Endometrium (tissue), 2 donors: Measurements from ENCODE around the gene CADM1.

Experiments
- FAIRE-seq: peaks from 2 replicates; lab custom pipeline; 2012; peaks lifted over from hg19 to GRCh38; lab: Jason Lieb, UNC
- donor health status: control.
- donor health status: control.

The CADM1 gene

GRCh38 chr11:115504276-115505158 is at the start of gene CADM1:
Gene CADM1, minus strand, starts transcription at chr11:115504415.
- FAIRE-seq = no peak

- no peak for FAIRE-seq
Observed at GRCh38 chr11:115552773-115553438, 48.7 kb upstream of the CADM1 start.

DNA sequence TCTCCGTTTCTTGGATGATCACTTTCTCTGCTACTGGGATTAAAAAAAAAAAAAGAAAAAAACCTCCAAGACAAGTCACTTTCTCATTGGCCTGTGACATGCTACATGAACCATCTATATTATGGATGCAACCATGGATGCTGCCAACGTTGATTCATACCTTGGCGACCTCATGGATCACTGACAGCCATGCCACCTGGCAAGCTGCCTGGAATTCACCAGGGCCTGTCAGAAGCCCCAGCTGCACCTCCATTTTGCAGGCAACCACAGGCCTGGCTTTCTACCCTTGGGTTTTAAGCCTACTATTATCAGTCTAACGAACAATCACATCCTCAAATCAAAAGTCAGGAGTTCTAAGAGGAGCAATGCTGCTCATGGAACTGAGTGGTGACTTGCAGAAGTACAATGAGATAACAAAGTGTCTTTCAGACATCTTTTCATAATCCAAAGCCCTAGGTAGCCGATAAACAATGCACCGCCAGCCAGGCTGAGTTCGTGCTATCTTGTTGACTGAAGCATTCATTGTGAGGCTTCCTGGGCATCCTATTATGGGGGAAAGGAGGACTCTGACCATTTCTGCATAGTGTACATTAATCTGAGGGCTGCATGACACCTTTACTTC is 48.0 kb upstream of the CADM1 start:
- no peak for FAIRE-seq

DNA sequence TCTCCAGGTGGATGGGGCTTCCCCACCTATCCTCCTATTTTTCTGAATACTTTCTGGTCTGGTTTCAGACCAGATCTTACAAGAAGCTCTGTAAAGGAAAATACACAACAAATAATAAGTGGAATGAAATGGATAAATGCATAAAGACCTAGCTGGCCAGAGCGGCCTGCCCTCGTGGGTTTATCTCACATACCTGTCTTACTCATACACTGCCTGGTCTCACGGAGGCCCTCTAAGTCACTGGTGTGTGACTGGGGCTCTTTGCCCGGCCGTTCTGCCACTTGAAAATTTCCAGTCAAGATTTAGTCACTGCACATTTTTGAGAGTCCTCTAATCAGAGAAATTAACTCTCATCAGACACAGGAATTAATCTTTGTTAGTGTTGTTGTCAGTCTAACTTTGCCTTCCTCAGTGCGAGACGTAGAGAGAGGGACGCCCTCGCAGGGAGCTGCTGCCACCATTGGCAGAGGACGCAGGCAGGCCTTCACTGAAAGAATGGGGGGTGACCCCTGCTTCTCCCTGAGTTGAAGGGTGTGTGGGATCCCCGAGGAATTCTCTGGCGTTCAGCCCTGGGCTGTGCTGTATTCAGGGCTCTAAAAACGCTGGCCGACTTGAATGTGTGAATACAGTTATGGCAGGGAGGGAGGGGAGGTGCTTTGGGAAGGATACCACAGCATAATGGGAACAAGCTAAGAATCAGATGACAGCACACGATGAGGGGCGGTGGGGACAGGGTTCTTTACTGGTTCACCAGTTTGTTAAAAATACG is 46.3 kb upstream of the CADM1 start:
- no peak for FAIRE-seq

DNA sequence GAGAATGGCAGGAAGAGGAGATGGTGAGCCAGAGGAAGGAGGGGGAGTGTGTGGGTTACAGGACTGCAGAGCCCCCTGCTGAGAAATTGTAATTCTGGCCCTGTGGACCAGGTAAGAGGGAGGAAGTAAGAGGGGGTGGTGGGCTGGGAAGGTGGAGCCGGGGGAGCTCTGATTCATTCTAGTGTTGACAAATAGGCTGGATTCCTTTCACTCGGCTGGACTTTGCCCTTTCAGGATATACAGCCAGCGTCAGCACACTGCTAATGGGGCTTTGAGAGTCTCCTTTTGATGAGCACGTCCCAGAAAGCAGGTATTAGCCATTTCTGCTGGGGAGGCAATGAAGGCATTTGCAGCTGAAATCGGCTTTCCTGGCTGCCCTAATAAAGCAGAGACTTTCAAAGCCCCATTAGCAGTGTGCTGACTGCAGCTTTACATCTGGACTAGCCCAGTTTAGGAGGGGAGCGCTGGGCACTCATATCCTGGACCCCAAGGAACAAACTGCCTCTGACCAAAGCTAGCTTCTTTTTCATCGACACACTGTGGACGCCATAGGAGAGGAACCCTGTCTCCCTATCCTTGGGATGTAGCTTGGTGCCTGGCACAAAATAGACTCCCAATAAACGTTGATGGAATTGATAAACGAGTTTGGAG is 44.8 kb upstream of the CADM1 start:
- FAIRE-seq = no peak

DNA sequence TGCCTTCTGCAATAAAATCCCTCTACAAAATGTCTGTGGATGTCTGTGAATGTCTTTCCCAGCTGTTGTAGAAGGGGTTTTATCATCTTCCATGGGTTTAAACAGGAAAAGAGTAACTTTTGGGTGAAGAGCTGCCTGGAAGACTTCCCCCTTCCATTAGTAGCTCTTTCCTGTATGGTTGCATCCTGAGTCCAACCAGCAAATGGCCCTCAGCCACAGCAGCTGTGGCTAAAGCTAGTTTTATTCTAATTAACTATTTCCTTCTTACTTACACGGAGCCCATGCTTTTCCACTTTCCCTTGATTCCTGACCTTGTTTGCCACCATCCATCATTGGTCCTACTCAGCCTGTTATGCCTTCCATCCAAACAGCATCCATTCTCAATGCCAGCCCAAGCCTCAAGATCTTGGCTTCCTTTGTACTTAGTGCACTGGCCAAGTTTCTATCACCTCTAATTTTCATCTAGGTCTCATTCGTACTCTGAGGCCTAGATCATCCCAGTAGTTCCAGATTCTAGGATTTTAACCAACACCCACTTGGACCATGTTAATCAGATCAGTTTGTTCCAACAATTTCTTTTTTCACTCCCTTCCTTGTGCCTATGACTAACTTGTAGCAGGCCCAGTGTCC is 41.5 kb upstream of the CADM1 start:
- no peak for FAIRE-seq

GRCh38 chr11:115544422-115544948 is 40.3 kb upstream of the CADM1 start:
- no peak for FAIRE-seq

GRCh38 chr11:115541518-115541917 is 37.3 kb upstream of the CADM1 start:
- no peak for FAIRE-seq

GRCh38 chr11:115539844-115540243 is 35.6 kb upstream of the CADM1 start:
- no peak for FAIRE-seq

DNA sequence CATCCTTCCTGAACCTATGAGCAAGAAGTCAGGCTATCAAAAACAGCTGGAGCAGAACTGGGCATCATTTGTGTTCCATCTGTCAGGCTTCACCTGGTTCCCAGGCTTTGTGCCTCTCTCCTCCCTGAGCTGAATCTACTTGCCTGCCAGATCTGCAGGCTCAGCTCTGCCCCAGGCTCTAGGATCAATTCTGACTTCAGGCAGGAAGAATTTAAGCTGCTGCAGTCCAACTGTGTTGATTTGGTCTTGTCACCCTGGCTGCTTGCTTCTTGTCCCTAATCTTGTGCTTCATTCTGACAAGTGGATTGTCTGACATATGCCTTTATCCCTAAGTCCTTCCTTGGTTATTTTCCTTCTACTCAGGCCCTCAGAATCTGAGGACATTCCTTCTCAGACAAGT is 31.6 kb upstream of the CADM1 start:
- no peak for FAIRE-seq

DNA sequence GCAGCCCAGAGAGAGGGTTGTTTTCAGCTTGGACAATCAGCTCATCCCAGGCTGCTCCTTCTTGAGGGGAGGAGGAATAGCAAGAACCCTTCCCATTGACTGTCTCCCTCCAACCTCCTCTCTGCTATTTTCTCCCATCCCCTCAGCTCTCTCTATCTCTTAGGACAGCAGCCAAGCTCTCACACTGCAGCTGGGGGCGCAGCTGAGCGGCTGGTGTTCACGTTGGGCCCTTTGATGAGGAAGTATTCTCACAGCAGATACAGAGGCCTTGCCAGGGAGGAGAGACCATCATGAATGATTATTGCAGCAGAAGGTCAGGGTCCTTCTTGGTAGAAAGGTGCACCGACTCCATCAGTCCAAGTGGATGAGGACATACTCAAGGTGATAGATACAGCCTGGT is 26.5 kb upstream of the CADM1 start:
- no peak for FAIRE-seq

GRCh38 chr11:115528225-115528624 is 24.0 kb upstream of the CADM1 start:
- no peak for FAIRE-seq

GRCh38 chr11:115527534-115528125 is 23.4 kb upstream of the CADM1 start:
- FAIRE-seq = no peak

- FAIRE-seq = no peak
Observed at GRCh38 chr11:115525531-115526006, 21.4 kb upstream of the CADM1 start.

DNA sequence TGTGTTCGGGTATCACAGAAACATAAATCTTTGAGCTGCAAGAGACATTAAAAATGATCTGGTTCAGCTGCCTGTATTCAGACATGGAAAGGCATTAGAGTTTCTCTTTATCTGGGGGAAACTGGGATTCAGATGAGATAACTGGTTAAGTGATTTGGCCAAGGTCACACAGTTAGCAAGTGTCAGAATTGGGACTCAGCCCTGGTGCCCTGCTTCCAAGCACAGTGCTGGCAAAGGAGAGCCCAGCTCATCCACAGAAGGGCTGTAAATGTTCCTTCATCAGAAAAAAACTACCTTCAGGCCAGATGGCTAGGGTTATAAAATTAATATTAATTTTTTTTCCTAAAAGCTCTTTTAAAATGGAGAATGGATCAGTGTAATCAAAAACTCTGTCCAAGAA is 20.4 kb upstream of the CADM1 start:
- FAIRE-seq = no peak

- FAIRE-seq = no peak
Observed at GRCh38 chr11:115523727-115524399, 19.6 kb upstream of the CADM1 start.

DNA sequence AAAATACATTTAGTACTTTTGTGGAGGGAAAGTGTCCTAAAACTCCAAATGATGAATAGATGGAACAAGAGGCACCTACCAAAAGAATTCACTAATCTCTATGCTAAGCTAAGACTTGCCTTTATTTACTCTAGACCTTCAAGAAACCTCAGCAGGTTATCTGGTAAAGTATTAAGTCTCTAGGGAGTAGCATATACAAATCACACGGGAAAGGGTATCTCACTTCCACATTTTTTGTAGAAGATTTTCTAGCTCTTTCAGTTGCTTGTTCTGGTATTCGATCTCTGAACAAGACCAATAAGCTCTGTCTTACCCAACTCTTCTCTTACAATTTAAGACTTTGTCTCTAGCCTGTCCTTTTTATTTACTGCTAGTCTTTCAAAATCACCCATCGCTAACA is 18.1 kb upstream of the CADM1 start:
- FAIRE-seq = no peak

DNA sequence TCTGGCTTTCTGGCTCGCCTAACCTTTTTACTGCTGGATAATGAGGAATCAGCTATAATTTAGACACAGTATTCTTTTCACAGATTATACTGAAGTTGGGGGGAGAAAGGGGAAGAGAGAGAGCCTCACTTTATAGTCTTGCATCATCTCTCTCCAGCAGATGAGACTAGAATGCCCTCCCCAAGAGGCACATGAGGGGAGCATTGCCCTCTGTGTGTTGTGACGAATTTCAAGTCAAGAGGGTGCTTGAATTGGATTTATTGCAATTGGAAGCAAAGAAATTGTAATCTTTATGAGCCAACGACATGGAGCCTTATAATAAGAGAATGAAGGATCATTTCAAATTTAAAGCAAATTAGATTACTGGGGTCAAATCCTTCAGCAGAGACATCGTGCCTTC is 17.6 kb upstream of the CADM1 start:
- no peak for FAIRE-seq

- FAIRE-seq = no peak
Observed at GRCh38 chr11:115518983-115519628, 14.9 kb upstream of the CADM1 start.
